C4-2B (cell line): ENCODE data around the gene CAMK1G.

Source experiments
- H3K27ac ChIP-seq: fragments of 450-650 bp; 2 replicates; pipeline ENCODE4 v1.5.1; 2017
- ZFX ChIP-seq: fragments of 450-650 bp; IDR thresholded peaks from 2 replicates; pipeline ENCODE4 v1.6.1; 2017
- TF ChIP-seq, protein P1 (sequence below): fragments of 450-650 bp; conservative IDR thresholded peaks from 2 replicates; pipeline ENCODE4 v1.5.1; 2017; ENCODE audit warnings: mild to moderate bottlenecking

The CAMK1G gene

DNA sequence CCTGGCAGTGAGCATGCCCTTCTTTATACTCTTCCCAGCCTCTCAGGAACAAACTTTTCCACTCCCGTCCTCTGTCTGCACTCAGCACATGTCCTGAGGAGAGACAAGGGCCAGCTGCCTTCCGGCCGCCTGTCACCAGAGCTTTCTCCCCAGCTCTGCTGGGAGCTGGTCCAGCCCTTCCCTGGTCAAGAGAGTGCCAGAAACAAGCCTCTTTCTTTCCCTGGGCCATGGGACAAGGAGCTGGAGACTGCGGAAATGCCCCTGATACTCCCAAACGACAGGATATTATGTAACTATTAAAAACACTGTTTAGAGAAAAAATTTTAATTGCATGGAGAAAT is 58.3 kb downstream of the CAMK1G start:
- no peak for TF ChIP-seq ZFX
- TF ChIP-seq, protein P1, sequence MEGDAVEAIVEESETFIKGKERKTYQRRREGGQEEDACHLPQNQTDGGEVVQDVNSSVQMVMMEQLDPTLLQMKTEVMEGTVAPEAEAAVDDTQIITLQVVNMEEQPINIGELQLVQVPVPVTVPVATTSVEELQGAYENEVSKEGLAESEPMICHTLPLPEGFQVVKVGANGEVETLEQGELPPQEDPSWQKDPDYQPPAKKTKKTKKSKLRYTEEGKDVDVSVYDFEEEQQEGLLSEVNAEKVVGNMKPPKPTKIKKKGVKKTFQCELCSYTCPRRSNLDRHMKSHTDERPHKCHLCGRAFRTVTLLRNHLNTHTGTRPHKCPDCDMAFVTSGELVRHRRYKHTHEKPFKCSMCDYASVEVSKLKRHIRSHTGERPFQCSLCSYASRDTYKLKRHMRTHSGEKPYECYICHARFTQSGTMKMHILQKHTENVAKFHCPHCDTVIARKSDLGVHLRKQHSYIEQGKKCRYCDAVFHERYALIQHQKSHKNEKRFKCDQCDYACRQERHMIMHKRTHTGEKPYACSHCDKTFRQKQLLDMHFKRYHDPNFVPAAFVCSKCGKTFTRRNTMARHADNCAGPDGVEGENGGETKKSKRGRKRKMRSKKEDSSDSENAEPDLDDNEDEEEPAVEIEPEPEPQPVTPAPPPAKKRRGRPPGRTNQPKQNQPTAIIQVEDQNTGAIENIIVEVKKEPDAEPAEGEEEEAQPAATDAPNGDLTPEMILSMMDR: no peak
- no peak overlapping the region for H3K27ac ChIP-seq

DNA sequence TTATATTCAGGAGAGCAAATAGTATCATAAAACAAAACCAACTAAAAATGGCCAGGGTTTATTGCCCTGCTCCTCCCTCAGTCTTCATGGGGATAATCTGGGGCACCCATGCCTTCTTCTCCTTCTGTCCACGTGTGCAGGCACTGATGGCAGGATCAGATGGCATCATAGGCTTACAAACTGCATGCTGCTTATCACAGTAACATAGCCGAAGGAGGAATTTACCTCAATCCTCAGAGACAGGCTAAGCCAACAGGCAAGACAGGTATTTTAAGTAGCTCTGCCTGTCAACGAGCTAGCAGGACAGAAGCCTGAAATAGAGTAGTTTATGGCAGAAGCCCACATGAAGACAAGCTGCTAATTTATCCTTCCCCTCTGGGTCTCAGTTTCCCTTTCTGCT is 59.3 kb downstream of the CAMK1G start:
- no peak overlapping the region for H3K27ac ChIP-seq
- TF ChIP-seq, protein P1: no peak
- TF ChIP-seq ZFX: no peak

DNA sequence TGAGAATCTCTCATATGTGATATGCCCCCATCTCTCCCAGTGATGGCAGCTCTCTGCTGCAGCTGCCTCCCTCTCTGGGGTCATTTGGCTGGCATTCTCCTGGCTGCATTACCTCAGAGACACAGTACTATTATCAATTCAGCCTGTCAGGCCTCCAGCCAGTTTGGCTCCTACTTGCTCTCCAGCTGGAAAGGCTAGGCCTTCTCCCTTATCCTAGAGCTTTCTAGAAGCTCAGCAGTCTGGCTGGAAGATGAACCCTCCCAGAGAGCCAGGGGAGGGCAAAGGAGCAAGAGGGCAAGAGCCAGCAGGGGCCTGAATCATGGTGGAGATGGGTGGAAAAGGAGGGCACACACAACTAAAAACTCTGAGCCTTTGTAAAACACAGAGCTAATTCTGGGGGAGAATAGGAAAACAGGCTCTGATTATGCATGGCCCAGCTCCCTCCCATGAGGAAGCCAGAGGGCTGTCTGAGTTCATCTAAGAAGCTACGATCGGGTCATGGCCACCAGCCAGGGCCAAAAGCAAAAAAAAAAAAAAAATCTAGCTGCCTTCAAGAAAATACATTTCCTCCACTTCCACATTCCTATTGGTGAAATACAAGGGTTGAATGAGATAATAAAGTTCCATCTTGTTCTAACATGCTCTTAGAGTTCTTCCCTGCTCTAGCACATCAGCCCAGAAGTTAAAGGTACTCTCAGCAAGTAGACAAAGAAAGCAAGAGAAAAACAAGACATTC is 59.9 kb downstream of the CAMK1G start:
- TF ChIP-seq ZFX: no peak
- TF ChIP-seq, protein P1: no peak
- H3K27ac ChIP-seq: no peak overlapping the region

DNA sequence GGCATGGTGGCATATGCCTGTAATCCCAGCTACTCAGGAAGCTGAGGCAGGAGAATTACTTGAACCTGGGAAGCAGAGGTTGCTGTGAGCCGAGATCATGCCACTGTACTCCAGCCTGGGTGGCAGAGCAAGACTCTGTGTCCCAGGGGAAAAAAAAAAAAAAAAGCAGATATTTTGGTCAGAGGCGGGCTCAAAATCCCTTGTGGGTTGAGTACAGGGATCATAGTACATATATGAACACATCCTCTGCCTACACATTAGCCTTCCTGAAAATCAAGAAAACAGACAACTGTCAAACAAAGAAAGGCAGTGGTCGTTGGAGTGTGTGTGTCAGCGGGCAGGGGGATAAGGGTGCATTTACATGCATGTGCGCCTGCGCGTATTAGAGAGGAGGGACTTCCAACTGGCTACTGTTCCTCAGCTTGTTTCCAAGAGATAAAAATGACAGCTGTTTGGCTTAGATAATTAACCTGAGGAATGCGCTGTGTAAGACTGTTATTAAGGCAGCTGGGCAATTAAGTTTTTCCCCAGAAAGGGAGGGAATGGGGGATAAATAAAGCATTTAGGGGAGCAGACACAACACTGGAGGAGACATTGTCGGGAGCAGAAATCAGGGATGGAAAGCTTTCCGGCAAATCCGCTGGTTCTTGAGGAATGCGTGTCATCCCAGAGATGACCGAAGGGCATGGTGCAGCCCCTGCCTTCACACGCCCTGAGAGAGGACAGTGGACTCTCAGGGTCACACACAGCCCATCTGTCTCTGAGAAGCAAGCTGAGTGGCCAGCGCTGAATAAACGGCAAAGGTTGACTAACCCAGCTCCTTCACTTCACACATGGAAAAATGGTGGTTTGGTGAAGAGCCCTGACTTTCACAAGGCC is 62.3 kb downstream of the CAMK1G start:
- no peak overlapping the region for H3K27ac ChIP-seq
- TF ChIP-seq, protein P1: no peak
- TF ChIP-seq ZFX: no peak

GRCh38 chr1:209646558-209646957 is 63.0 kb downstream of the CAMK1G start:
- TF ChIP-seq, protein P1: no peak
- no peak for TF ChIP-seq ZFX
- H3K27ac ChIP-seq: no peak overlapping the region

DNA sequence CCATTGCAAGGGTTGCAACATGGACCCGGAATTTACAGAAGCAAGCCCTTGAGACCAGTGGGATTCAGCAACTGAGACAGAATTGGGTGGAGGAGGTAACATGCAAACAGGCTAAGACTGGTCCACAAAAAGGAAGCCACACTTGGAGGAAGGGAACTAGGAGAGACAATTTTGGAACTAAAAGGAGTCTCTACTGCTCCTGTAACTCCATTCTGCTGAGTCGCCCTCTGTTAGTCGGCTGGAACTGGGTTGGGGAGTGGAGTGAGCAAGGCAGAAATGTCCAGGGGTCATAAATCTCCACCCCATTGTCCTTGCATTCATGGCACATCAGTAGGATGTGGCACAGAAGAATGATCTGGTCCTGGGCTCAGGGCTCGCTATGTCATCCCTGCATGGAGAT is 63.6 kb downstream of the CAMK1G start:
- no peak for TF ChIP-seq ZFX
- TF ChIP-seq, protein P1: no peak
- H3K27ac ChIP-seq: no peak overlapping the region

GRCh38 chr1:209648346-209648745 is 64.8 kb downstream of the CAMK1G start:
- TF ChIP-seq ZFX: no peak
- TF ChIP-seq, protein P1: no peak
- H3K27ac ChIP-seq: no peak overlapping the region
